DND-41 (cell line): Measurements from ENCODE around the gene SPDYE3.
A peak's percentile ranks its signal among the peaks of the same experiment; 100 is the strongest.

ENCODE experiments used
- ATAC-seq: fragments of 200-7000 bp; cut with Tn5 transposase; 3 replicates; pipeline ENCODE4 v1.9.1; 2021; ENCODE audit warnings: low read depth; ENCODE audit not compliant: insufficient read depth
- DNase-seq: peaks from one replicate; pipeline ENCODE4 v3.0.0-alpha.2; 2020
- H2AFZ ChIP-seq: 2 replicates; pipeline ENCODE4 v1.6.0; 2012; ENCODE audit warnings: low read depth, low read length
- H3K27ac ChIP-seq: 2 replicates; pipeline ENCODE4 v1.5.1; 2012; ENCODE audit warnings: low read length, inconsistent platforms
- H3K27me3 ChIP-seq: fragments of 200-600 bp; sonication (generic); 2 replicates; pipeline ENCODE4 v1.6.0; 2012; ENCODE audit warnings: low read length, mild to moderate bottlenecking, inconsistent platforms; ENCODE audit not compliant: insufficient read depth, poor library complexity
- H3K36me3 ChIP-seq: 2 replicates; pipeline ENCODE4 v1.5.1; 2012; ENCODE audit warnings: low read length, inconsistent platforms; ENCODE audit not compliant: insufficient read depth
- H3K4me1 ChIP-seq: 2 replicates; pipeline ENCODE4 v1.5.1; 2012; ENCODE audit warnings: mild to moderate bottlenecking, low read length; ENCODE audit not compliant: insufficient read depth
- H3K4me2 ChIP-seq: 2 replicates; pipeline ENCODE4 v1.6.0; 2012; ENCODE audit warnings: mild to moderate bottlenecking, moderate library complexity, low read length, inconsistent platforms; ENCODE audit not compliant: insufficient read depth
- H3K4me3 ChIP-seq, 2 experiments: fragments of 200-600 bp in 1 of 2; shearing (Covaris generic) in 1 of 2; 2 replicates each; pipeline ENCODE4 v1.5.1; 2012 to 2016; ENCODE audit warnings: inconsistent platforms in 2 of 2, low read length in 2 of 2, mild to moderate bottlenecking in 2 of 2, low read depth in 1 of 2, moderate library complexity in 1 of 2
- H3K79me2 ChIP-seq: 2 replicates; pipeline ENCODE4 v1.6.0; 2012; ENCODE audit warnings: low read length, inconsistent platforms; ENCODE audit not compliant: insufficient read depth
- H3K9ac ChIP-seq: 2 replicates; pipeline ENCODE4 v1.6.0; 2012; ENCODE audit warnings: low read depth, mild to moderate bottlenecking, inconsistent platforms, low read length, moderate library complexity
- H3K9me3 ChIP-seq: 2 replicates; pipeline ENCODE4 v1.5.1; 2012; ENCODE audit warnings: low read length, moderate library complexity, mild to moderate bottlenecking, inconsistent platforms; ENCODE audit not compliant: insufficient read depth, severe bottlenecking
- H4K20me1 ChIP-seq: 2 replicates; pipeline ENCODE4 v1.6.0; 2012; ENCODE audit warnings: low read length; ENCODE audit not compliant: insufficient read depth
- CTCF ChIP-seq: IDR thresholded peaks from 2 replicates; pipeline ENCODE4 v1.5.1; 2012; ENCODE audit warnings: borderline replicate concordance, low read length, moderate library complexity, mild to moderate bottlenecking; ENCODE audit not compliant: poor library complexity, severe bottlenecking; ENCODE audit errors: extremely low read depth
- EZH2 ChIP-seq: IDR thresholded peaks from 3 replicates; pipeline ENCODE4 v1.6.1; 2012; ENCODE audit warnings: borderline replicate concordance, low read depth, mild to moderate bottlenecking, moderate library complexity, low read length, inconsistent platforms; ENCODE audit not compliant: severe bottlenecking

Gene SPDYE3

GRCh38 chr7:100366411-100367250 is 59.1 kb downstream of the SPDYE3 start:
- peaks cover 3% of the 10 kb centered on the region; the same call in 1 of the 2 replicates for H3K4me1 ChIP-seq
- no peak overlapping the region for H3K4me2 ChIP-seq
- H4K20me1 ChIP-seq, result peaks cover 3% of the 10 kb centered on the region; the same call in 1 of the 2 replicates
- no peak overlapping the region for H3K9ac ChIP-seq
- H3K9me3 ChIP-seq, result no peaks in the 10 kb centered on the region
- ATAC-seq, result peak; percentile 23
- no peak overlapping the region for H2AFZ ChIP-seq
- no peak overlapping the region for H3K4me3 ChIP-seq
- H3K79me2 ChIP-seq, result no peaks in the 10 kb centered on the region
- H3K27me3 ChIP-seq, result no peaks in the 10 kb centered on the region
- H3K36me3 ChIP-seq, result peaks cover 58% of the 10 kb centered on the region
- no peak overlapping the region for H3K27ac ChIP-seq
- TF ChIP-seq EZH2 (no peak), CTCF (no peak)
- peak; percentile 41 for DNase-seq

- peaks cover 9% of the 10 kb centered on the region for H3K4me1 ChIP-seq
- H3K79me2 ChIP-seq, result no peaks in the 10 kb centered on the region
- TF ChIP-seq EZH2, result no peak
- TF ChIP-seq CTCF, result no peak
- no peak overlapping the region for H3K9ac ChIP-seq
- no peak for DNase-seq
- no peak for ATAC-seq
- H4K20me1 ChIP-seq, result peaks cover 3% of the 10 kb centered on the region; the same call in 1 of the 2 replicates
- no peak overlapping the region for H3K4me2 ChIP-seq
- H3K9me3 ChIP-seq, result no peaks in the 10 kb centered on the region
- H3K36me3 ChIP-seq, result peaks cover 52% of the 10 kb centered on the region
- H2AFZ ChIP-seq, result no peak overlapping the region
- H3K4me3 ChIP-seq, result no peak overlapping the region
- no peak overlapping the region for H3K27ac ChIP-seq
- H3K27me3 ChIP-seq, result no peaks in the 10 kb centered on the region
Measured at GRCh38 chr7:100367251-100367620, 59.7 kb downstream of the SPDYE3 start.

GRCh38 chr7:100367676-100368613 is 60.4 kb downstream of the SPDYE3 start:
- Histone ChIP-seq H3K4me3 (no peak overlapping the region), H3K4me1 (peaks cover 13% of the 10 kb centered on the region), H3K9ac (no peak overlapping the region), H3K9me3 (no peaks in the 10 kb centered on the region), H4K20me1 (peaks cover 3% of the 10 kb centered on the region; the same call in 1 of the 2 replicates), H3K4me2 (no peak overlapping the region), H3K27ac (no peak overlapping the region), H2AFZ (no peak overlapping the region), H3K36me3 (peaks cover 45% of the 10 kb centered on the region), H3K79me2 (no peaks in the 10 kb centered on the region), H3K27me3 (no peaks in the 10 kb centered on the region)
- ATAC-seq (no peak), DNase-seq (no peak)
- TF ChIP-seq EZH2, result no peak
- no peak for TF ChIP-seq CTCF
